GM12801 (cell line): ENCODE results near the gene B9D1.

Source experiments
- CTCF ChIP-seq: IDR thresholded peaks from one replicate; pipeline ENCODE4 v1.5.1; 2011; ENCODE audit warnings: control low read depth; ENCODE audit not compliant: insufficient read length; ENCODE audit errors: extremely low read depth

Gene B9D1

DNA sequence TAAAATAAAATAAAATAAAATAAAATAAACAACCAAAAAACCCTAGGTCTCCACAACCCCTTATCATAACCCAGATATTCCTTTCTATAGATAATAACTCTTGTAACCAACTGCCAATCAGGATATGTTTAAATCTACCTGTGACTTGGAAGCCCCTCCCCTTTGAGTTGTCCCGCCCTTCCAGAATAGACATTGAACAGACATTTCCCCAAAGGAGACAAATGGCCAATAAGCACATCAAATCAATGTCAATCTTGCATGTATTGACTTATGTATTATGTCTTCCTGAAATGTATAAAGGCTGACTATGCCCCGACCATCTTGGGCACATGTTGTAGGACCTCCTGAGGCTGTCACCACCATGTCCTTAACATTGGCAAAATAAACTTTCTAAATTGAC lies 14.3 kb upstream of the B9D1 start:
- TF ChIP-seq CTCF = no peak

- TF ChIP-seq CTCF = no peak
Observed at GRCh38 chr17:19375732-19376131, 13.2 kb upstream of the B9D1 start.

DNA sequence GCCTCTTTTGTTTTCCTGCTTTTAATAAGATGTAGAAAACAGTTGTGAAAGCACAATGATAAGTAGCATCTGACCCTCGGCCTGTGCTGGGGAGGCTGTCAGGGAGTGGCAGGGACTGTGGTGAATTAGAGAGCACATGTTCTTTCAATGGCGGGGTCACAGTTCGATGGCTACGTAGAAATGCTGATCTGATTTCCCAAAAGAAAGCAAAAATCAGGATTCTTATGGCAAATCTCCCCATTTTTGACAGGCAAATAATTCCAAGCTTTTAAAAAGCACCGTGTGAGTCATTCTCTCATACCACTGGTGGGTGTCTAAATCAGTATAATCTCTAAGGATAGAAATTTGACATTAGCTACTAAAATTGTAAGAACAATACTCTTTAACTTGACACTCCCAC lies 11.6 kb upstream of the B9D1 start:
- no peak for TF ChIP-seq CTCF

DNA sequence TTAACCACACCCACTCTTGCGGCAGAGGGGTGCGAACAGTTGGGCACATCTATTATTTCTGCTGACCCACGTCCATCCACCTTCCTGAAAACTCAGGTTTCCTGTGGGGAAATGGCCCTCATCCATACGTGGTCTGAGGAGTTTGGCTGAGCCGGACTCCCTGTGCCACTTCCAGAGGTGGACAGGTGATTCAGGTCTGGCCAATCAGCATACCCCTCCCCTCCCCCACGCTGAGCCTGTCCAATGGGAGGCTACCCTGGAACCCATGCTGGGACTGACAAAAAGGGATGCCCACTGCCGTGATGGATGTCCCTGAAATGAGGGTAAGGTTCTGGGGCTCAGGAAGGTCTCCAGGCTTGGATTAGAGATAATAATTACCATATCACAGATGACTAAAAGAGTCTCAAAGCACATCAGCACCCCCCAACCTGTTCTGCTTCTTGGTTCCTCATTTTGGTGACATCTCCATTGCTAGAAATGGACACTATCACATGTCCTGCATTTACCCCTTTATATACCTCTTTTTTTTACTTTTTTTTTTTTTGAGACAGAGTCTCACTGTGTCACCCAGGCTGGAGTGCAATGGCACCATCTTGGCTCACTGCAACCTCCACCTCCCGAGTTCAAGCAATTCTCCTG lies 10.5 kb upstream of the B9D1 start:
- TF ChIP-seq CTCF = no peak

- TF ChIP-seq CTCF = no peak
Observed at GRCh38 chr17:19372439-19372838, 9.9 kb upstream of the B9D1 start.

- TF ChIP-seq CTCF = no peak
Observed at GRCh38 chr17:19372011-19372370, 9.5 kb upstream of the B9D1 start.

- TF ChIP-seq CTCF = no peak
Observed at GRCh38 chr17:19371259-19372010, 8.9 kb upstream of the B9D1 start.
